ENCODE data around the gene RRP15. TPM values are rescaled to one million over a fixed set of nuclear protein-coding genes. Genes with fewer than 3 reads are reported as not detected.

RRP15 gene
- total RNA-seq, 1 donor from 2014 or later: 28.4 TPM

- no peak overlapping the region for H3K9ac ChIP-seq (ENCODE audit: low read length)
- TF ChIP-seq EZH2 (IDR thresholded peaks at IDR 0.05; ENCODE audit: insufficient read depth, low read length) (no peak), CTCF (IDR thresholded peaks at IDR 0.05; ENCODE audit: insufficient read depth, low read depth, low read length) (no peak)
- peaks cover 65% of the 10 kb centered on the region for H4K20me1 ChIP-seq (ENCODE audit: insufficient read depth, low read length)
- H3K27ac ChIP-seq (ENCODE audit: low read depth, low read length): no peak overlapping the region
- H3K9me3 ChIP-seq (ENCODE audit: insufficient read depth, low read depth, low read length): no peaks in the 10 kb centered on the region
- Mint-ChIP-seq H3K4me1 (ENCODE audit: low read depth, unreplicated experiment) (peaks cover 71% of the 10 kb centered on the region), H3K4me3 (ENCODE audit: unreplicated experiment) (no peak overlapping the region), H3K27me3 (ENCODE audit: low read depth, unreplicated experiment) (no peaks in the 10 kb centered on the region), H3K9me3 (ENCODE audit: unreplicated experiment) (peaks cover 3% of the 10 kb centered on the region), H3K36me3 (ENCODE audit: low read depth, unreplicated experiment) (peaks cover 26% of the 10 kb centered on the region), H3K27ac (ENCODE audit: unreplicated experiment) (no peak overlapping the region)
- H2AFZ ChIP-seq (ENCODE audit: low read depth, low read length): no peak overlapping the region
- no peak overlapping the region for H3K4me3 ChIP-seq (ENCODE audit: insufficient read depth, low read depth, low read length)
- peaks cover 55% of the 10 kb centered on the region for H3K4me1 ChIP-seq (ENCODE audit: insufficient read depth, low read length)
- H3K27me3 ChIP-seq (ENCODE audit: insufficient read depth, low read length): no peaks in the 10 kb centered on the region
- peaks cover 24% of the 10 kb centered on the region for H3K36me3 ChIP-seq (ENCODE audit: insufficient read depth, low read length)
- peaks cover 95% of the 10 kb centered on the region for H3K79me2 ChIP-seq (ENCODE audit: insufficient read depth, low read length)
- DNase-seq (ENCODE audit: low read depth) (no peak), FAIRE-seq (no peak)
- H3K4me2 ChIP-seq (ENCODE audit: low read length): no peak overlapping the region
Measured at GRCh38 chr1:218367118-218367517, 82.0 kb downstream of the RRP15 start.

GRCh38 chr1:218368686-218369085 is 83.6 kb downstream of the RRP15 start:
- peaks cover 26% of the 10 kb centered on the region for H3K36me3 Mint-ChIP-seq (ENCODE audit: low read depth, unreplicated experiment)
- Histone ChIP-seq H3K79me2 (ENCODE audit: insufficient read depth, low read length) (peaks cover 95% of the 10 kb centered on the region), H3K36me3 (ENCODE audit: insufficient read depth, low read length) (peaks cover 21% of the 10 kb centered on the region), H3K4me3 (ENCODE audit: insufficient read depth, low read depth, low read length) (no peak overlapping the region), H4K20me1 (ENCODE audit: insufficient read depth, low read length) (peaks cover 58% of the 10 kb centered on the region), H3K9me3 (ENCODE audit: insufficient read depth, low read depth, low read length) (no peaks in the 10 kb centered on the region), H3K27ac (ENCODE audit: low read depth, low read length) (no peak overlapping the region), H3K27me3 (ENCODE audit: insufficient read depth, low read length) (no peaks in the 10 kb centered on the region), H3K4me2 (ENCODE audit: low read length) (no peak overlapping the region), H3K9ac (ENCODE audit: low read length) (no peak overlapping the region), H3K4me1 (ENCODE audit: insufficient read depth, low read length) (peaks cover 59% of the 10 kb centered on the region), H2AFZ (ENCODE audit: low read depth, low read length) (no peak overlapping the region)
- DNase-seq (ENCODE audit: low read depth) (no peak), FAIRE-seq (no peak)
- peak overlapping the region; percentile 4 for H3K4me3 Mint-ChIP-seq (ENCODE audit: unreplicated experiment)
- peaks cover 70% of the 10 kb centered on the region for H3K4me1 Mint-ChIP-seq (ENCODE audit: low read depth, unreplicated experiment)
- peaks cover 3% of the 10 kb centered on the region for H3K9me3 Mint-ChIP-seq (ENCODE audit: unreplicated experiment)
- H3K27me3 Mint-ChIP-seq (ENCODE audit: low read depth, unreplicated experiment): no peaks in the 10 kb centered on the region
- TF ChIP-seq CTCF (IDR thresholded peaks at IDR 0.05; ENCODE audit: insufficient read depth, low read depth, low read length) (no peak), EZH2 (IDR thresholded peaks at IDR 0.05; ENCODE audit: insufficient read depth, low read length) (no peak)
- H3K27ac Mint-ChIP-seq (ENCODE audit: unreplicated experiment): peak overlapping the region; percentile 16

- Histone ChIP-seq H3K27me3 (ENCODE audit: insufficient read depth, low read length) (no peaks in the 10 kb centered on the region), H3K4me1 (ENCODE audit: insufficient read depth, low read length) (peaks cover 59% of the 10 kb centered on the region), H2AFZ (ENCODE audit: low read depth, low read length) (no peak overlapping the region), H3K9me3 (ENCODE audit: insufficient read depth, low read depth, low read length) (no peaks in the 10 kb centered on the region), H4K20me1 (ENCODE audit: insufficient read depth, low read length) (peaks cover 48% of the 10 kb centered on the region), H3K79me2 (ENCODE audit: insufficient read depth, low read length) (peaks cover 94% of the 10 kb centered on the region), H3K36me3 (ENCODE audit: insufficient read depth, low read length) (peaks cover 21% of the 10 kb centered on the region), H3K4me2 (ENCODE audit: low read length) (peak overlapping the region; percentile 42), H3K9ac (ENCODE audit: low read length) (peak overlapping the region; percentile 31), H3K27ac (ENCODE audit: low read depth, low read length) (peak overlapping the region; percentile 79), H3K4me3 (ENCODE audit: insufficient read depth, low read depth, low read length) (no peak overlapping the region)
- Mint-ChIP-seq H3K9me3 (ENCODE audit: unreplicated experiment) (peaks cover 3% of the 10 kb centered on the region), H3K4me1 (ENCODE audit: low read depth, unreplicated experiment) (peaks cover 72% of the 10 kb centered on the region), H3K27ac (ENCODE audit: unreplicated experiment) (peak overlapping the region; percentile 95), H3K27me3 (ENCODE audit: low read depth, unreplicated experiment) (no peaks in the 10 kb centered on the region), H3K36me3 (ENCODE audit: low read depth, unreplicated experiment) (peaks cover 28% of the 10 kb centered on the region), H3K4me3 (ENCODE audit: unreplicated experiment) (peak overlapping the region; percentile 18)
- FAIRE-seq (no peak), DNase-seq (ENCODE audit: low read depth) (peak; percentile 89)
- TF ChIP-seq CTCF (IDR thresholded peaks at IDR 0.05; ENCODE audit: insufficient read depth, low read depth, low read length) (no peak), EZH2 (IDR thresholded peaks at IDR 0.05; ENCODE audit: insufficient read depth, low read length) (no peak)
Measured at GRCh38 chr1:218369688-218370511, 84.8 kb downstream of the RRP15 start.
